Femur (tissue), 1 donor: ENCODE data around the gene RASA3.
"Not testable (repeated sequence)": the region's sequence is repeated elsewhere in the genome, so short reads cannot be mapped to it uniquely, and the experiment has no call there.

Source experiments
- DNase-seq: peaks from one replicate; pipeline ENCODE4 v3.0.0-alpha.2; 2017

RASA3 gene

DNA sequence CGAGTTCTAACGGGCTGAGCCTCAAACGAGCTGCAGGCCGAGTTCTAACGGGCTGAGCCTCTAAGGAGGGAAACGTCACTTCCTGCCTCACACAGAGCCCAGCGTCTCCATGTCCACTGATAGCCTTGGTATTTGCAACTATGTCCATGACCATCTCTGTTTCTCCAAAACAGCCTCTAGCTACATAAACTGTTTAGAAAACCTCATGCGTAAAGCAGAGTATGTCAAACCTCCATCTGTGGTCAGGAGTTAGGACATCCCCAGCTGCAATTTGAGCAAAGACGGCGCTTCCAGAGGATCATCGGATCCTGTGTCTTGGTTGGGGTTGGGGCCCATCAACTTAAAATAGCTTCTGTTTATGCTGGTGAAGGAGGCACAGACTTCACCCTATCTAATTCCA is 20.8 kb downstream of the RASA3 start:
- peak; percentile 20 for DNase-seq

DNA sequence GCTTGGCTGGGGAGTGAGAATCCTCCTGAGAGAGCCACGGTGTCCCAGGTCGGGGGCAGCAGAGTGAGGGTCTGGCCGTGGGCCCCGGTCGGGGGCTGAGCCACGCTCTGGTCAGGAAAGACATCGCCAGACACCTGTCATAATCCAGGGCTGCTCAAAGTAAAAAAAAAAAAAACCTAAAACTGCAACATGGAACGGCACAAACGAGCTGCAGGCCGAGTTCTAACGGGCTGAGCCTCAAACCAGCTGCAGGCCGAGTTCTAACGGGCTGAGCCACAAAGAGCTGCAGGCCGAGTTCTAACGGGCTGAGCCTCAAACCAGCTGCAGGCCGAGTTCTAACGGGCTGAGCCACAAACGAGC is 21.6 kb downstream of the RASA3 start:
- not testable (repeated sequence) for DNase-seq

DNA sequence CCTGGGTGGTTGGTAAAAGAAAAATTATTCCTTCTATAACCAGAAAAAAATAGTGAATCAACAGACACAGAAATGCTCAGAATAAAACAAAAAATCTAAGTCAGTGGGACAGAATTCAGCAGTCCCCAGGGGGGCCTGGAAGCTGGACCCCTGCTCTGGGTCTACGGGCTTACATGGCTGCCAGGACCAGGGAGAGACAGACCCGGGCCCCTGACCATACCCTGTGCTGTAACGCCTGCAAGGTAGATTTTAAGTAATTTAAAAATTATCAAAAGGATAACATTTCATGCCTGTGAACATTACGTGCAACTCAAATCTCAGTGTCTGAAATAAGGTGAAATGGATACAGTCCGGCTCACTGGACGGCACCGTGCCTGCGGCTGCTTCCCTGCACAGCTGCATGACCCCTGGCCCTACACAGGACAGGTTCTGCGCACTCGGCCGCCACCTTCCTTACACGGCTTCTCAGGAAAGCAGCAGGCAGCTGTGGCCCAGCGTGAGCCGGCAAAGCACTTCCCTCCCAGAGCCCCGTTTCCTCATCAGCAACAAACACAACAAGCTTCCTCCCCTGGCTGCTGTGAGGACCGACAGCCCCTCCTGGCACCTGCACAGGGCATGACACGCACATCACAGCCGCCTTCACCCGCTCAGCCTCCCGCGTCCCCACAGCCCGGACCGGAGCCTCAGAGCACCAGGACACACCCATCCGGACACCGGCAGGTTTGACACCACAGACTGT is 22.2 kb downstream of the RASA3 start:
- peak; percentile 74 for DNase-seq

DNA sequence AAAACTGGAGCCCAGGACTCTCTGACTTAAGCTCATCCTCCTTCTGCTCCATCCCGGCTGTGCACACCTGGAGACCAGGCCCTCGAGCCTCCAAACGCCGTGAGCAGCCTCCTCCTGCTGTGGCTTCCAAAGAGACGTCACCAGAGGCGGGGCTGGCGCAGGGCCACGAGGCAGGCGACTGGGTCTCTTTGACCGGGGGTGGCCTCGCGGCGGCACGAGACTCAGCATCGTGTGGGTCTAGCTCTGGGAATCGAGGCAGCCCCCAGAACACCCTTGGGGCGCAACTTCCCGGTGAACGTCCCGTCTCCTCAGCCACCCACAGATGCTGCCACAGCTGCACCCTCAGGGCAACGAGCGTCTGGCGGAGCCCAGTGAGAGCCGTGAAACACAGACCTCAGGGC is 22.8 kb downstream of the RASA3 start:
- peak; percentile 38 for DNase-seq

DNA sequence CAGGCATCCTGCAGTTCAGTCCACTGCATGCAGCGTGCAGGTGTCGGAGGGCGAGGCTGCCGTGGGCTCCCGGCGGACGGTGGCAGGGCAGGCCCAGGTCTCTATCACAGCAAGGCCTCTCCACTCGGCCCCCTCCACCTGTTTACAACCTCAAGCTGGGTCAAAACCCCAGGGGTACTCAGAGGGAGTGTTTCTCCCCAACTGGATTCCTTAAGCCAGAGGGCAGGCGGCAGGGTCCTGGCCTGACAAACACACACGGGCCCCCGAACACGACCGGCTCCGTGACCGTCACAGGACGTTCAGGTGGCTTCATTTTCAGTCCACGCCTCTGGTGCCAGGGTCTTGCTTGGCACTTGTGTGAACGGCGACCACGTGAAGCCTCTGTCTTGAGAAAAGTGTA is 23.5 kb downstream of the RASA3 start:
- peak; percentile 11 for DNase-seq

DNA sequence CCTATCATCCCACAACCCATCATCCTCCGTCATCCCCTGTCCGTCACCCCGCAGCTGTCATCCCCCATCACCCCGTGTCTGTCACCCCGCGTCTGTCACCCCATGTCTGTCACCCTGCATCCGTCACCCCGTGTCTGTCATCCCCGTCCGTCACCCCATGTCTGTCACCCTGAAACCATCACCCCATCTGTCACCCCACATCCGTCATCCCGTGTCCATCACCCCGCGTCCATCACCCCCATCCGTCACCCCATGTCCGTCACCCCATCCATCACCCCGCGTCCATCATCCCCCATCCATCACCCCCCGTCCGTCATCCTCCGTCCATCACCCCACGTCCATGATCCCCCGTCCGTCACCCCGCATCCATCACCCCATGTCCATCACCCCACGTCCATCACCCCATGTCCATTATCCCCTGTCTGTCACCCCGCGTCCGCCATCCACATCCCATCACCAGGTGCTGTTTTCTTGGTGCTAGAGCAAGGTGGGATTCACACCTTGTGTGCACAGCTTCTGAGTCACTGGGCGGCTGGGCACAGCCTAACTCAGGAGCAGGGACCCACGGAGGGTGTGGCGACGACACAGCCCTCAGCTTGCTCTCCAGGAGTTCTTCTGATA is 24.2 kb downstream of the RASA3 start:
- DNase-seq, result peak; percentile 16

DNA sequence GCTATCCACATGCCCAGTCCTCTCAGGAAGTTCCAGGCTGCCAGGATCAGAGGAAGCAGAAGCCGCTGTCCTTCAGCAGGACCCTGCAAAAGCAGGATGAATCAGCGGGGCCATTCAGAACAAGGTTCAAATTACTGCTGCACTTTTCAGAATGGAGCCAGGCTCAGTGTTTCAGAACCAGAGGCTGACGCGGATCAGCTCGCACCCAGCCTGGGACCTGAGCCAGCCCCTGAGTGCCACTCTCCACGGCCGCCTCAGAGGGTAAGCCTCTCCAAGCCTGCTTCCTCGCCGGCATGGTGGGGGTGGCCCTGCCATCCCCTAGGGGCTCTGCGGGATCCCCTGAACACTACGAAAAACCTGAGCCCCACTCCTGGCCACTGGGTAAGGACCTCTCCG is 24.7 kb downstream of the RASA3 start:
- DNase-seq, result peak; percentile 61

DNA sequence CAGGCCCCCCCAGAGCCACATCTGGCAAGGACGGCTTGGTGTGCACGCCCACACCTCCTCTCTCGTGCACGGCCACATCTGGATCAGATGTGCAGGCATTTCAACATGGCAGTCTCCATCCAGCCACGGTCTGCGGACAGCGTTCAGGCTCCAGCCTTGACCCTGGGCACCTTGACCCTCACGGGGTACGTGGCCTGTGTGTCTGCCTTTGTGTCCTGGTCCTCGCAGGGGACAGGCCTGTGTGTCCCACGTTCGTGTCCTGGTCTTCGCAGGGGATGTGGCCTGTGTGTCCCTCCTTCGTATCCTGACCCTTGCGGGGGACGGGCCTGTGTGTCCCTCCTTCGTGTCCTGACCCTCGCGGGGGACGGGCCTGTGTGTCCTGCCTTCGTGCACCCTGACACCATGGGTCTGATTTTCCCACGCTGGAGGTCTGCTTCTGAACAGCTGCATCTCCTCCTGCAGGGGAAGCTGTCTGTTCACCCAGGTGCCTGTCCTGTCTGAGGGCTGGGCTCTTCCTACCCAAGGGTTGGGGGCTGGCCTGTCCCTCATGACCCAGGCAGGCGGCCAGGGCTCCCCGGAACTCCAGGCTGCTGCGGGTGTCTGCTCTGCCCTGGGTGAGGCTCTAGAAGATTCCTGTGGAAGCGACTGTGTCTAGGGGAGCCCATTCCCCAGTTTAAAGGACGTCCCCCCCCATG is 25.3 kb downstream of the RASA3 start:
- DNase-seq, result peak; percentile 13

DNA sequence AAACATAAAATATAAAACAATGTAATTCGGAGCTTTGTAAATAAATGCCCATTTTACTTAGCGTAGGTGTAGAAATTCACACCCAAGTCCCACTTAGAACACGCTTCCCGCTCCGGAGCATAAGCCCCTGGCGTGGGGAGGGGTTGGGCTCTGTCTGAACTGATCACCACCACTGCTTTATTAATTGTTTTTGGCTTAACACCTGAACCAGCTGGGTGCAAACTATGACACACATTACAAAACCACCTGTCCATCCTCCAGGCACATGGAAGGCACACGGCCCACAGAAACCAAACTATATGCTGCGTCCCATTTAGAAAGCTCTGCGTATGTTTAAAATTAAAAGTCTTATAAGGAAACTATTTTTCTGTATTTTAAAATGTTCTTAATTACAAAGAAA is 25.9 kb downstream of the RASA3 start:
- DNase-seq, result no peak

DNA sequence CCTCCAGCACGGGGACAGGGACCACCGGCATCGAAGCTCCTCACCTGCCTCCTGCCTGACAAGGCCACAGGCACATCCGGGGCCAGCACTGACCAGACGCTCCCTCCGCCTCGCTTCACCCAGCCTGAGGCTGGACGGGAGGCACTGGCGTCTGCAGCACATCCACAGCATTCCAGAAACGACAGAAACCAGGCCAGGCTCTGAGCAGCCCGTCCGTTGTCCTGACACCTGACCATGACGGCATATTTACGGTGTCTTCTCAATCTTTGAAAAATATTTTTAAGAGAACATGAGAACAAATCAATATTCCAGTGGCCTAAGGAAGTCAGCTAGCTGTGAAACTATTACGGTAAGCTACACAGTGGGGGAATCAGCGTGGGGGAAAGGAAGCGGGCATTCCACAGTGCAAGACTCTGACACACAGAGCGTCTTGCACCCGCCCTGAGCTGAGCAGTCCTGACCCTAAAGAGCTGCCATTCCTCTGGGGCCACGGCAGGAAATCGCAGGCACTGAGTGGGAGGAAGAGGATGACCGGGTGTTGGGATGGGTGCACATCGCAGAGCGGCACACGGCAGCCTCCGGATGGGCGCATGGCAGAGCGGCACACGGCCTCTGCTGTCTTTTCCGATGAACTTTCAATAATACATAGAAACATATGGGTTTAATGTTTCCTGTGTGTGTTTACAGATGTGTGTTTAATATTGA is 26.8 kb downstream of the RASA3 start:
- DNase-seq, result no peak

DNA sequence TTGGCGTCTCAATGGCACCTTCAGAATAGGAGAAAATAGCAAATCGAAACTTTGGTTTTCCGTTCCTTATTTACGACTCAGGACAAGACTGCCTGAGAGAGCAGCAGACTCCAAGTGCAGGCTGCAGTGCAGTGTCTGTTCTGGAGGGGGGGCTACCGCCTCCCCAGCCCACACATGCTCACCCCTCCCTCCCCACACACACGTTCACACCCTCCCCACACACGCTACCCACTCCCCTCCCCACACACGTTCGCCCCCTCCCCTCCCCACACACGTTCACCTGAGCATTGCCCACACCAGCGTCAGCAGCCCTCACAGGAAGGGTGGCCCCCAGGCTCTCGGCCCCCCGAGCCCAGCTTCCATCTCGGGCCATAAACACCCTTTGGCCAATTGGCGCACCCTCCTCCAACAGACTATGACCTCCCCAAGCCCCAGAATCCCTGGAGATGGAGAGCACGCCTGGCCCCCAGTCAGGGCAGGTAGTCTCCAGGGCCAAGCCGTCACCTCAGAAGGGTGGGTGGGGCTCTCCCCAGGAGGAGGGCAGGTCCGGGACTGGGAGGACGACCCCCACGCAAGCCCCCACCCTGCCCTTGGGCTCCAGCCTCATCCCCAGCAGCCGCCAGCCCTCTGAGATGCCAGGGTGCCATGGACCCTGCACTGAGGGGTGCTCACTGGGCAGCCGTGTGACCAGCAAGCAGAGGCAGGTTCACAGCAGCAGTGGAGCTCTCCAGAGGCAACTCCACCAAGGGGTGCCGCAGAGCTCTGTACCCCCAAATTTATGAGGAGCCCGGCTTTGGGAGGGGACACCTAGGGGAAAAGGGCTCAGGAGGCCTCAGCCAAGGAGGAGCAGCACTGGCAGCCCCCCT is 27.5 kb downstream of the RASA3 start:
- no peak for DNase-seq

DNA sequence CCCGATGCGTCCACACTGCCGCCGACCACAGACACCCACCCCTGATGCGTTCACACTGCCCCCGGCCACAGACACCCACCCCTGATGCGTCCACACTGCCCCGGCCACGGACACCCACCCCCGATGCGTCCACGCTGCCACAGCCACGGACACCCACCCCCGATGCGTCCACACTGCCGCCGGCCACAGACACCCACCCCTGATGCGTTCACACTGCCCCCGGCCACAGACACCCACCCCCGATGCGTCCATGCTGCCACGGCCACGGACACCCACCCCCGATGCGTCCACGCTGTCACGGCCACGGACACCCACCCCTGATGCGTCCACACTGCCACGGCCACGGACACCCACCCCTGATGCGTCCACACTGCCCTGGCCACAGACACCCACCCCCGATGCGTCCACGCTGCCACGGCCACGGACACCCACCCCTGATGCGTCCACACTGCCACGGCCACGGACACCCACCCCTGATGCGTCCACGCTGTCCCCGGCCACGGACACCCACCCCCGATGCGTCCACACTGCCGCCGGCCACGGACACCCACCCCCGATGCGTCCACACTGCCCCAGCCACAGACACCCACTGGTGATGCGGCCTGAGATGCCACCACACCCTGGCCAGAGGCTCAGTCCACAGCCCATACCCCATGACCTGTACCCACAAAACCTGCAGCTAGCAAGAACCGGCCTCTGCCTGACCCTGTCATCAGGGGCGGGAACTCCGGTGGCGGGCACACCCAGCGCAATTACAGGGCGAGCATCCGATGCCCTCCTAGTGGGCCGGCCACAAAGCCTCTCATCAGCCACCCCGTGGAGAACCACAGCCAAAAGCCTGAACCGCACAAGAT is 28.4 kb downstream of the RASA3 start:
- peak; percentile 68 for DNase-seq

DNA sequence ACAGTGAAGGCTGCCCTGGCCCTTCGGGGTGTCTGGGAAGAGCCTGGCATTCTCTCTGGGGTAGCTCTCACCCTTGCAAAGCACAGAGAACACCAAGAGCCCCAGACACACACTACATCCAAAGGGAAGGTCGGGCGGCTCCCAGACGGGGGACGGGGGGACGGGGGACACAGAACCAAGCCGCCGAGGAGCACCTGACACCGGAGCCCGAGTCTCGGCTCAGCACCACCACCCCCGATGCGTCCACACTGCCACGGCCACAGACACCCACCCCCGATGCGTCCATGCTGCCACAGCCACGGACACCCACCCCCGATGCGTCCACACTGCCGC is 29.2 kb downstream of the RASA3 start:
- DNase-seq, result not testable (repeated sequence)

DNA sequence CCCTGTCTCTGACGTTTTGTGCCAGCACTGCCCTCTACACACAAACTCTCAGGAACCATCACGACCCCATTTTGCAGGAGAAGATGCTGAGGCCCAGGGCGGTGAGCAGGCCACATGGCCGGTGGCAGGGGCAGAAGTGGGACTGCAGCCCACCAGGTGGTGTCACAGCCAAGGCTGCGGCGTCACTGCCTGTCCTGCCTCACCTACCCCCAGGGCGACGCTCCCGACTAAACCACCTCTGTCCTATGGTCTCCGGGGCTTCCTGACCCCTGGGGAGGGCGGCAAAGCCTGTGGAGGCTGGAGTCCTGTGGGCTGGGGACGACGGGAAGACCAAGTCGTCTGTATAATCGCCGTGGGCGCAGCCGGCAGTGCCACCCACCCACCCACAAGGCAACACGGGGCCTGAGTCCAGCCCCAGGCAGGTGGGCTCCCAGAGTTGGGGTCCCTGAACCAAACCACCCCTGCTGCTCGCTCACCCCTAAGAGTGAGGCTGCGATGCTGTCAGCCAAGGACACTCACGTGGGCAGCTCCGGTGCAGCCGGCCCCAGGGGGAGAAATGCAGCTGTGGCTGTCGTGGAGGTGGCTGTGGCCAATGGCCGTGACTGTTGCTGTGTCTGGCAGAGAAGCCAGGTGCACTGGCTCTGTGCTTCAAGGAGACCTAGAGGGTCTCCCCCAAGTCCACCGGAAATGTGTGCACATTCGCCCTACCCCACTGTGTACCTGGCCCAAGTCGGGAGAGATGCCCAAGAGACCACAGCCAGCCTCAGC is 29.7 kb downstream of the RASA3 start:
- no peak for DNase-seq

DNA sequence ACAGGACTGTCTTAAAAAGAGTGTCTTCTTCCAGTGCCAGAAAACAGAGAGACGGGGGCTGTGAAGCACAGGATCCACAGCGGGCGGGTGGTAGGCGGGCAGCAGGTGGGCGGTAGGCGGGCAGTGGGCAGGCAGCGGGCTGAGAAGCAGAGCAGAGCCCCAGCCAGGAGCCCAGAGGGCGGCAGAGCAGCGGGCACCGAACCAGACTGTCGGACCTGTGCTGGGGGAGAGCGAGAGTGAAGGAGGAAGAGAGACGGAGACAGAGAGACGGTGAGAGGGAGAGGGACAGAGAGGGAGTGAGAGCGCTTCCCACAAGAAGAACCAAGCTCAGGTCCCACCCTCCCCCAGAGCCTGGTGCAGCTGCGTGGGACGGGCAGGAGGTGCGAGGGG is 30.3 kb downstream of the RASA3 start:
- no peak for DNase-seq

DNA sequence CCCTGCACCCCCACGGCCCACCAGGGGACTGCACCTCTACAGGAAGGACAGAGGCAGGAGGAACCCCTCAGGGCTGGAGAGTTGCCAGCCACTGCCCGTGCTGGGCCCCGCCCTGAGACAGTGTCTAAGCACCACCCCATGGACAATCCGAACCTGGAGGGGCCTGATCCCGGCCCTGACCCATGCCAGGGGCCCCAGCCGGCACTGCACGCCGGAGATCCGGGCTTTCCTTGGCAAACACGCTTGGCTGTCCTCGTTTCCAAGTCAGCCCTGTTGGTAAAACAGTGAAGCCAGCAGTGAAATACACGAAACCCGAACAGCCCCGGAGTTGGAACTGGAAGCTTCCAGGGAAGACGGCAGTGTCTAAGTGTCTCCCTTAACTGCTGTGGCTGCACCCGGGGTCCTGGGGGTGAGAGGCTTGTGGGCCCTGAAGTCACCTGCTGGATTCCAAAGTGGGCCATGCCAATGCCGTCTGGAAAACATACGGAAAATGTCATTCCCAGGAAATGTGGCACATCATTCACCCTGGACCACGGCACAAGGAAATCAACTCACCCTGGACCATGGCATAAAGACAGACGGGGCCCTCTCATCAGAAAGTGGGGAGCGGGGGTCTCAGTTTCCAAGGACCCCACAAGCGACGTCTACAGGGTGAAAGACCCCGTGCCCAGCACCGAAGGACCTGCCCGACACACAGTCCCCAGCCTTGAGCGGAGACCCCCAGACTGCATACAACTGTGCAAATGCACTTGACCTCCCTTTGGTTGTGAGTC is 30.9 kb downstream of the RASA3 start:
- peak; percentile 70 for DNase-seq

DNA sequence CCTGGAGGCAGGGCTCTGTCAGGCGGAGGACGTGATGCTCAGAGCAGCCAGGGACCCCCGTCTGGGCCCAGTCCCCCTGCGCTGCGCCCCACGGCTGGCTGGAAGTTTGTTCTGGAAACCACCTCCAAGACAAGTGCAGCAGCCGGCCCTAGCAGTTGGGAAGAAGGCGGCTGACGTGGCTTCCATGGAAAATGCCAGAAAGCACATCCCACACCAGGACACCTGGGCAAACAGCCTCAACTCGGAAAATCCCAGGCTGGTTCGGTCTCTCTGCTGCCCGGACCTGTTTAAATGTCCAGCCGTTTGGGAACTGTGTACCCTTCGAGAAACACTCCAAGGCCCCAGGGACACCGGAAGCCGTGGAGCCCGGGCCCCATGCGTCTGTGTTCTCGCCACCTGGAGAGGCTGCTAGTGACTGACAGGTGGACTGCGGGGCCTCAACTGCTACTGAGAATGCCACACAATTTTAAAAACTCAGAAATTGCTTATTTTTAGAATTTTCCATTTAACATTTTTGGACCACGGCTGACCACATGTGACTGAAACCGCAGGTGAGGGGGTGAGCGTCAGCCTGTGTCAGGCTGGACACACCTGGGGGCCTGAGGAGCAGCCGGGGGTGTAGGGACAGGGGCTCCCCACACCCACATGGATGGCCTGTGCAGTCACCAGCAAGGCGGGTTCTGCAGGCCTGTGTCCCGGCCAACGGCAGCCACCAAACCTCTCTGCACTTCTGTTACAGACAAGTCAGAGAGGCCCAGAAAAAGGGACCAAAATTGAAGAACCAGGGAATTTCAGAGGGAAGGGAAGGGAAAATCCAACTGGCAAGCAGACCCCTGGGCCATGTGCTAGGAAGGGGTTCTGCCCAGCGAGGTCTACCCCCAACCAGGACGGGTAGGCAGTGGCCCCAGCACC is 31.7 kb downstream of the RASA3 start:
- DNase-seq, result peak; percentile 83

DNA sequence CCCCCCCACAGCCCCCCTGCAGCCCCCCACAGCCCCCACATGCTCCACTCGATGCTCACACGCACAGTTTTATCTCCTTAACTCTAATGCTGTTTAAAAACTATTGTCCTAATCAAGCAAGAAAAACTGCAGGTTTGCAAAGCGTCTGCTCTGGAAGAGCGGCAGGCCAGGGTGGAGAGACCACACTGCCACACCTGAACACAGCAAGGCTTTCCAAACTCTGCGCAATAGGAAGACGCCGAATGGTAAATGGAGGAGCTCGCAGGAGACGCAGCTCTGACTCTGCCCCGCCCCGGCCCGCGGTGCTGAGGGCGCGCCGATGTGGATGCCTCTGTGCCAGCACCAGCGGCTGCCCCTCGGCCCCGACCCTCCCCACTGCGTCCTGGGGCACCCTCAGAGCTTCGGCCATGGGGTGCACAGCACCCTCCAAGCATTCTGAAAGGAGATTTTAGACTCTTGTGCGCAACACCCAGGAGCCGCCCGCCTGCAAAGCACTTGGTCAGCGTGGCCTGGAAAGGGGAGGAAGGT is 32.4 kb downstream of the RASA3 start:
- DNase-seq, result peak; percentile 70

DNA sequence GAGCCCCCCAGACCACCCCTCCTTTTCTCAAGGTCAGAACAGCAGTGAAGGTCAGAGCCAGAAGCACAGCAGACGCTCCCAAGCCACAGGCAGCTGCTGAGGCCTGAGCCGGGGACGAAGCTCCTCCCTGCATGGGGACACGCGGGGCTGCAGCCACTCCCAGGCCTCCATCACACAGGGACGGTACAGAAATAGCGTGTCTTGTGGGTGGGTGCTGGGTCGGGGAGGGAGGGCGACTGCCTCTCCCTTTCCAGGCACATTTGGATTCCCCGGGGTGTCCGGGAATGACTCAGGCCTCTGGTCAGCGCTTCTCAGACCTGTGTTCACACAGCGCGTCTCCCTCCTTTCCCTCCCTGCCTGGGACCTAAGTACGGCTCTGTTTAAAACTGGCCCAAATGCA is 33.2 kb downstream of the RASA3 start:
- peak; percentile 88 for DNase-seq
